ENCODE data around the gene INVS.
"Not testable (repeated sequence)": the region's sequence is repeated elsewhere in the genome, so short reads cannot be mapped to it uniquely, and the experiment has no call there.

The INVS gene

GRCh38 chr9:100098887-100099721, at the start of gene INVS, which contains the start of gene ERP44:
Gene INVS, plus strand, starts transcription at chr9:100099243. Its CDS starts 5,279 bp downstream, at chr9:100104522.
Gene ERP44, minus strand, starts transcription at chr9:100099000. Its CDS starts 160 bp downstream, at chr9:100098840.
- peak; percentile 95 for DNase-seq

- DNase-seq = no peak
Observed at GRCh38 chr9:100049551-100049950, 49.5 kb upstream of the INVS start.

GRCh38 chr9:100052375-100052774, 46.7 kb upstream of the INVS start:
- no peak for DNase-seq

GRCh38 chr9:100056561-100056960, 42.5 kb upstream of the INVS start:
- no peak for DNase-seq

- no peak for DNase-seq
Observed at GRCh38 chr9:100057624-100058023, 41.4 kb upstream of the INVS start.

GRCh38 chr9:100058699-100059579, 40.1 kb upstream of the INVS start:
- DNase-seq = no peak

GRCh38 chr9:100062683-100063082, 36.4 kb upstream of the INVS start:
- DNase-seq = not testable (repeated sequence)

GRCh38 chr9:100063185-100063584, 35.9 kb upstream of the INVS start:
- no peak for DNase-seq

GRCh38 chr9:100064872-100065581, 34.0 kb upstream of the INVS start:
- DNase-seq = no peak

GRCh38 chr9:100066539-100066938, 32.5 kb upstream of the INVS start:
- no peak for DNase-seq

- not testable (repeated sequence) for DNase-seq
Observed at GRCh38 chr9:100067990-100068389, 31.1 kb upstream of the INVS start.

- DNase-seq = not testable (repeated sequence)
Observed at GRCh38 chr9:100069068-100069467, 30.0 kb upstream of the INVS start.

GRCh38 chr9:100070104-100071041, 28.7 kb upstream of the INVS start:
- DNase-seq = no peak

- no peak for DNase-seq
Observed at GRCh38 chr9:100071271-100071670, 27.8 kb upstream of the INVS start.

- DNase-seq = no peak
Observed at GRCh38 chr9:100072805-100073204, 26.2 kb upstream of the INVS start.

GRCh38 chr9:100074093-100074492, 24.9 kb upstream of the INVS start:
- DNase-seq = no peak

- no peak for DNase-seq
Observed at GRCh38 chr9:100074989-100075388, 24.1 kb upstream of the INVS start.

GRCh38 chr9:100076256-100076655, 22.8 kb upstream of the INVS start:
- DNase-seq = not testable (repeated sequence)

GRCh38 chr9:100082782-100083181, 16.3 kb upstream of the INVS start:
- no peak for DNase-seq

GRCh38 chr9:100083448-100084127, 15.5 kb upstream of the INVS start:
- no peak for DNase-seq

- no peak for DNase-seq
Observed at GRCh38 chr9:100084128-100084453, 15.0 kb upstream of the INVS start.

Data from cortex of kidney (tissue), 1 donor.